ENCODE results near the gene NEK4. TPM values are rescaled to one million over a fixed set of nuclear protein-coding genes. Genes with fewer than 3 reads are reported as not detected.
A peak's percentile ranks its signal among the peaks of the same experiment; 100 is the strongest.

Gene NEK4
- total and polyA plus RNA-seq, 10 of the 15 experiments (the other 5 are each of a cell fraction or from before 2014, with no cell fraction given) = 7.0 to 29.1 (median 16.4) TPM

DNA sequence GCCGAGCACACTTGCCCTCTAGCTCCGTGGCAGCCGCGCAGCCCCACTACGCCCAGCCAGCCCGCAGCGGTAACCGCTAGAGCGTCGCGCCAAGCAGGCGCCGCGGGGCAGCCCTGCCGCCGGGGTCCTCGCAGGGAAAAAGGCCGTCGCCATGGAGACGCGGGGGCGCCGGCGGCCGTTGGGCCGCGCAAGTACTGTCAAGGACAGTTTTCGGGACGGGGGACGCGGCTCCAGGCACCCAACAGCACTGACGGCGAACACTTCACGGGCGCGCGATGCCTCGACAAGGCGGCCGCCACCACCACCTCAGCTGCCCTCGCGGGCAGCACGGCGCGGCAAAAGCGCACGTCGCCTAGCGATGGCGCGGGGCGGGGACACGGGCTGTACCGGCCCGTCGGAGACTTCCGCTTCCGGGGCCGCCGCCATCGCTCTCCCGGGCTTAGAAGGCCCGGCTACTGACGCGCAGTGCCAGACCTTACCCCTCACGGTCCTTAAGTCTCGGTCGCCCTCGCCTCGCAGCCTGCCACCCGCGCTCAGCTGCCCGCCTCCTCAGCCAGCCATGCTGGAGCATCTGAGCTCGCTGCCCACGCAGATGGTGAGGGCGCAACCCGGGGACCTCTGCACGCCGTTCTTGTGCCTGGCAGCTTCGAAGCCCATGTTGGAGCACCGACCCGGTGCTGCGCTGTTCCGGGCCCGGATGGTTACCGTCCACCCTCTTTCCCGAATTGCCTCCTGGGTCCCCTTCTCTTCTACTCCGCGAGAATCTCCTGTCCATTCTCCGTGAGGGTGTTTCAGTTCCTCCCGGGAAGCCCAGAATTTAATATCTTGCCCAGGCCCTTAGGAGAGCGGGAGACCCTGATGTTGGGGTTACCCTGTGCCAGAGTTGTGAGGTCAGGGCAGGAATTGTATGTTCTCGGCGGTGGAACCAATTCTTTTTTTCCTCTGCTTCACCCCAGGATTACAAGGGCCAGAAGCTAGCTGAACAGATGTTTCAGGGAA, 64.8 kb downstream of the NEK4 start, which contains the start of the genes GLT8D1 and SPCS1 (continued):
- TF ChIP-seq BACH1 (IDR thresholded peaks at IDR 0.05; ENCODE audit: borderline replicate concordance) (peak; percentile 62; the same call in 1 of the 2 replicates), TBL1XR1 (IDR thresholded peaks at IDR 0.05; ENCODE audit: low read depth, low read length) (no peak), EGR1 (IDR thresholded peaks at IDR 0.05; ENCODE audit: borderline replicate concordance in 1 of 2, low read depth in 2 of 2, low read length in 2 of 2) (peak in 1 of 2 experiments; percentile 60; a peak in 2 of 3 replicates), FOS (IDR thresholded peaks at IDR 0.05; ENCODE audit: borderline replicate concordance, extremely low read depth, insufficient read length) (no peak), ZNF24 (IDR thresholded peaks at IDR 0.05) (0 out of 2 replicates have a peak, but pooled peaks have one; percentile 25), ZBED1 (IDR thresholded peaks at IDR 0.05; ENCODE audit: borderline replicate concordance) (no peak), RBBP5 (conservative IDR thresholded peaks at IDR 0.05) (no peak), HCFC1 (IDR thresholded peaks at IDR 0.05; ENCODE audit: low read length) (peak; percentile 66), SIX5 (IDR thresholded peaks at IDR 0.05; ENCODE audit: low read depth, low read length, severe bottlenecking) (peak; percentile 60), ESRRA (IDR thresholded peaks at IDR 0.05; ENCODE audit: low read length) (no peak), MTA3 (IDR thresholded peaks at IDR 0.05; ENCODE audit: borderline replicate concordance, low read length) (no peak), CBX5 (IDR thresholded peaks at IDR 0.05; ENCODE audit: low read depth) (no peak), GABPA (IDR thresholded peaks at IDR 0.05; ENCODE audit: low read depth) (peak; percentile 95), SUPT20H (IDR thresholded peaks at IDR 0.05; ENCODE audit: borderline replicate concordance, control insufficient read depth, low read depth, low read length) (no peak), RUNX3 (IDR thresholded peaks at IDR 0.05; ENCODE audit: low read length) (peak; percentile 80), YY1 (IDR thresholded peaks at IDR 0.05; ENCODE audit: low read depth, low read length) (peak; percentile 97), POU2F2 (IDR thresholded peaks at IDR 0.05; ENCODE audit: borderline replicate concordance, low read depth, low read length) (peak; percentile 62; the same call in 1 of the 3 replicates), IKZF2 (IDR thresholded peaks at IDR 0.05) (no peak), WRNIP1 (IDR thresholded peaks at IDR 0.05; ENCODE audit: borderline replicate concordance, low read depth, low read length) (no peak), MEF2A (IDR thresholded peaks at IDR 0.05; ENCODE audit: insufficient read depth, low read depth, low read length) (0 out of 2 replicates have a peak, but pooled peaks have one; percentile 8), FOXK2 (IDR thresholded peaks at IDR 0.05) (no peak), JUNB (IDR thresholded peaks at IDR 0.05) (no peak), CHD1 (IDR thresholded peaks at IDR 0.05; ENCODE audit: low read depth, low read length) (no peak)
- TF ChIP-seq, protein P1, sequence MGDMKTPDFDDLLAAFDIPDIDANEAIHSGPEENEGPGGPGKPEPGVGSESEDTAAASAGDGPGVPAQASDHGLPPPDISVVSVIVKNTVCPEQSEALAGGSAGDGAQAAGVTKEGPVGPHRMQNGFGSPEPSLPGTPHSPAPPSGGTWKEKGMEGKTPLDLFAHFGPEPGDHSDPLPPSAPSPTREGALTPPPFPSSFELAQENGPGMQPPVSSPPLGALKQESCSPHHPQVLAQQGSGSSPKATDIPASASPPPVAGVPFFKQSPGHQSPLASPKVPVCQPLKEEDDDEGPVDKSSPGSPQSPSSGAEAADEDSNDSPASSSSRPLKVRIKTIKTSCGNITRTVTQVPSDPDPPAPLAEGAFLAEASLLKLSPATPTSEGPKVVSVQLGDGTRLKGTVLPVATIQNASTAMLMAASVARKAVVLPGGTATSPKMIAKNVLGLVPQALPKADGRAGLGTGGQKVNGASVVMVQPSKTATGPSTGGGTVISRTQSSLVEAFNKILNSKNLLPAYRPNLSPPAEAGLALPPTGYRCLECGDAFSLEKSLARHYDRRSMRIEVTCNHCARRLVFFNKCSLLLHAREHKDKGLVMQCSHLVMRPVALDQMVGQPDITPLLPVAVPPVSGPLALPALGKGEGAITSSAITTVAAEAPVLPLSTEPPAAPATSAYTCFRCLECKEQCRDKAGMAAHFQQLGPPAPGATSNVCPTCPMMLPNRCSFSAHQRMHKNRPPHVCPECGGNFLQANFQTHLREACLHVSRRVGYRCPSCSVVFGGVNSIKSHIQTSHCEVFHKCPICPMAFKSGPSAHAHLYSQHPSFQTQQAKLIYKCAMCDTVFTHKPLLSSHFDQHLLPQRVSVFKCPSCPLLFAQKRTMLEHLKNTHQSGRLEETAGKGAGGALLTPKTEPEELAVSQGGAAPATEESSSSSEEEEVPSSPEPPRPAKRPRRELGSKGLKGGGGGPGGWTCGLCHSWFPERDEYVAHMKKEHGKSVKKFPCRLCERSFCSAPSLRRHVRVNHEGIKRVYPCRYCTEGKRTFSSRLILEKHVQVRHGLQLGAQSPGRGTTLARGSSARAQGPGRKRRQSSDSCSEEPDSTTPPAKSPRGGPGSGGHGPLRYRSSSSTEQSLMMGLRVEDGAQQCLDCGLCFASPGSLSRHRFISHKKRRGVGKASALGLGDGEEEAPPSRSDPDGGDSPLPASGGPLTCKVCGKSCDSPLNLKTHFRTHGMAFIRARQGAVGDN (IDR thresholded peaks at IDR 0.05) = peak; percentile 68

Data from GM12878 (cell line).